ENCODE results near the gene C2.

DNA sequence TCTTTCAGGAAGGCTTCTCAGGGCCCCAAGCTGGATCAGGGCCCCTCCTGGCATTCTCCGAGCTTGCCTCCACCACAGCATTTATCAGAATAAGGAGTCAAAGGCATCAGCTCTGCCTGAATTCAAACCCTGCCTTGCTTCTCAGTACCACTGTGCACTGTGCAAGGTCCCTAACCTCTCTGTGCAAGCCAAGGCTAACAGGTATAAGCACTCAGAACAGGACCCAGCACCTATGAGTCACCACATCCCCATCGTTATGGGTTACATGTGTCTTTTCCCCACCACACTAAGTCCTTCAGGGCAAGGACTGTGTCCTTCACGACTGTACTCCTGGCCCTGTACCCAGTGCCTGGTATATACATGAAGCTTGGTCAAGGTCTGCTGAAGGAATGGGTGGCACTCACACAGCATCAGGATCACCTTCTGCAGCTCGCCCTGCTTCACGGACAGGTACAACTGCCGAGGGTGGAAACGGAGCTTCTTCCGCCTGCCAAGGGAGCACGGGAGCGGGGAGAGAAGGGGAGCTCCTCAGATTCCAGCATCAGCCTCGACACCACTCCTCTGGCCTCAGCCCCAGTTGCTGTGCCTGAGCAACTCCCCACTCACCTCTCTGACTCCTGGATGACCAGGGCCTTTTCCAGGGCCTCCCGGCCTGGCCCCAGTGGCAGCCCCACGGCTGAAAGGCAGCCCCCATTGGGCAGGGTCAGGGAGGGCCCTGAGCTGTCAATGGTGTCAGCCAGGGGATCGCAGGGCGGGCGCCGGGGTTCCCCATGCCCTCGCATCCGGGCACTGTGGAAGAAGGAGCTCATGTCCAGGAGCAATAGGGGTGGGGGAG, 40.1 kb upstream of the C2 start:
- TF ChIP-seq RAD21 (IDR thresholded peaks at IDR 0.05; ENCODE audit: low read depth), result no peak
- TF ChIP-seq EGR1 (IDR thresholded peaks at IDR 0.05), result no peak
- TF ChIP-seq, protein P1, sequence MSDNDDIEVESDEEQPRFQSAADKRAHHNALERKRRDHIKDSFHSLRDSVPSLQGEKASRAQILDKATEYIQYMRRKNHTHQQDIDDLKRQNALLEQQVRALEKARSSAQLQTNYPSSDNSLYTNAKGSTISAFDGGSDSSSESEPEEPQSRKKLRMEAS (IDR thresholded peaks at IDR 0.05), result no peak
